GM03348 (cell line): ENCODE measurements around the gene NINL.

ENCODE experiments used
- DNase-seq: peaks from one replicate; pipeline ENCODE4 v3.0.0; 2012; ENCODE audit warnings: low spot score

Gene NINL

DNA sequence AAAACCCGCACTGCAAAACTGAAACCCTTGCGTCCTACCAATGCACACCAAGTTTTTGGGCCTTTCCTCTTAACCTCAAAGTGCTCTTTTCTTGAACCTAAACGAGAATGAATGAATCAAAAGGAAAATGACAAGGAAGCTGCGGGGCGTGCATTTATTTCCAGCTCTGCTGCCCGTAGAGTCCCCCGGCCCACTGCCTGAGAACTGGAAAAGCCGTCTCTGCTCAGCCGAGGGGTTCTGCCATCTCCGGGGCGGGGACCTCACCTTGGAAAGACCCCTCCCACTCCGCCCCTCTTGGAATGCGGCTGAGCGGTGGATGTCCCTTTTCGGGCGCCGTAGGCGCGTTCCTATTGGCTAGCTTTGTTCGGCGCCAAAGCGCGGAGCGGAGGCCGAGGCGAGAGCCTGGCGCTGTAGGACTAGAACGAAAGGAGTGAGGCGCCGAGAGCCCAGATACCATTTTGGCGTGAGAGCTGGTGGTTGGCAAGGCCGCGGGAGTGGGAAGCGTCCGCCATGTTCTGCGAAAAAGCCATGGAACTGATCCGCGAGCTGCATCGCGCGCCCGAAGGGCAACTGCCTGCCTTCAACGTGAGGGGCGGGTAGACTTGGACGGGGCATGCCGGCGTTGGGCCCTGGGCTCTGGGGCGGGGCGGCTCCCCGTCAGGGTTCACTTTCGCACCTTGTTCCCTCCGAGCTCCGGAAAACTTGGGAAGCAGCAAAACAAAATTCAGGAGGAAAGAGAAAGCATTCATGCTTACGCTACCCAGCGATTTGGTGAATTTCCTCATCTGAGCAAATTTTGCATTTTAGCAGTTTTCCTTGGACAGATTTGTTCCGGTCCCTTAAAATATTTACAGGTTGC is 177.8 kb downstream of the NINL start, which contains the start of gene GINS1:
Gene GINS1, plus strand, starts transcription at position 363 of the 859 bp plus-strand sequence. Its CDS starts 148 bp downstream, at position 511.
- DNase-seq, result peak; percentile 94
